Right lobe of liver (tissue), 4 donors: Measurements from ENCODE around the gene TENM3.

ENCODE experiments used
- POLR2A ChIP-seq: fragments of 450-650 bp; IDR thresholded peaks from one replicate; pipeline ENCODE4 v1.6.1; 2017; ENCODE audit warnings: antibody characterized with exemption, mild to moderate bottlenecking
- TF ChIP-seq, protein P1 (sequence below), 4 donors: fragments of 200-600 bp in 3 of 4; fragments of 450-650 bp in 1 of 4; IDR thresholded peaks; one replicate each; pipeline versions ENCODE4 v1.5.1 to v1.8.0; 2016 to 2022; ENCODE audit warnings: antibody characterized with exemption in 4 of 4, mild to moderate bottlenecking in 2 of 4
- donor health status: DM: no; HTN: no; CAD: no.
- donor health status: DM: no; HTN: no; CAD: no.
- donor health status: DM: no; HTN: yes; CAD: no.

- TF ChIP-seq, protein P1, sequence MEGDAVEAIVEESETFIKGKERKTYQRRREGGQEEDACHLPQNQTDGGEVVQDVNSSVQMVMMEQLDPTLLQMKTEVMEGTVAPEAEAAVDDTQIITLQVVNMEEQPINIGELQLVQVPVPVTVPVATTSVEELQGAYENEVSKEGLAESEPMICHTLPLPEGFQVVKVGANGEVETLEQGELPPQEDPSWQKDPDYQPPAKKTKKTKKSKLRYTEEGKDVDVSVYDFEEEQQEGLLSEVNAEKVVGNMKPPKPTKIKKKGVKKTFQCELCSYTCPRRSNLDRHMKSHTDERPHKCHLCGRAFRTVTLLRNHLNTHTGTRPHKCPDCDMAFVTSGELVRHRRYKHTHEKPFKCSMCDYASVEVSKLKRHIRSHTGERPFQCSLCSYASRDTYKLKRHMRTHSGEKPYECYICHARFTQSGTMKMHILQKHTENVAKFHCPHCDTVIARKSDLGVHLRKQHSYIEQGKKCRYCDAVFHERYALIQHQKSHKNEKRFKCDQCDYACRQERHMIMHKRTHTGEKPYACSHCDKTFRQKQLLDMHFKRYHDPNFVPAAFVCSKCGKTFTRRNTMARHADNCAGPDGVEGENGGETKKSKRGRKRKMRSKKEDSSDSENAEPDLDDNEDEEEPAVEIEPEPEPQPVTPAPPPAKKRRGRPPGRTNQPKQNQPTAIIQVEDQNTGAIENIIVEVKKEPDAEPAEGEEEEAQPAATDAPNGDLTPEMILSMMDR (IDR thresholded peaks at IDR 0.05): no peak
- no peak for TF ChIP-seq POLR2A
These were observed 385.9 kb downstream of the TENM3 start for GRCh38 chr4:182629096-182629495.
